Natural killer cell (primary cell): ENCODE data around the gene ZC3H10. TPM values are rescaled to one million over a fixed set of nuclear protein-coding genes. Genes with fewer than 3 reads are reported as not detected.

ENCODE experiments used
- ATAC-seq, 3 donors: fragments of 150-1000 bp in 2 of 3; fragments of 200-7000 bp in 1 of 3; cut with Tn5 transposase; 1 replicate in 1 of 3; 2 replicates in 2 of 3; pipeline ENCODE4 v1.10.0; 2021; ENCODE audit warnings: mild to moderate bottlenecking in 2 of 3, moderate library complexity in 2 of 3
- DNase-seq, 2 donors: peaks; one replicate each; pipeline versions ENCODE4 v3.0.0 to v3.0.0-alpha.2; 2013 to 2021; ENCODE audit warnings: mixed read lengths in 1 of 2
- H3K27ac ChIP-seq: one replicate; pipeline ENCODE4 v1.5.1; 2013; ENCODE audit warnings: mild to moderate bottlenecking, low read length
- H3K27me3 ChIP-seq: one replicate; pipeline ENCODE4 v1.6.1; 2013; ENCODE audit warnings: low read length; ENCODE audit not compliant: control insufficient read depth, insufficient read depth
- H3K36me3 ChIP-seq: one replicate; pipeline ENCODE4 v1.6.1; 2013; ENCODE audit warnings: low read length; ENCODE audit not compliant: control insufficient read depth, insufficient read depth
- H3K4me1 ChIP-seq: one replicate; pipeline ENCODE4 v1.6.1; 2013; ENCODE audit warnings: low read length; ENCODE audit not compliant: control insufficient read depth, insufficient read depth
- H3K4me3 ChIP-seq: one replicate; pipeline ENCODE4 v1.5.1; 2013; ENCODE audit warnings: low read length
- H3K9me3 ChIP-seq: one replicate; pipeline ENCODE4 v1.6.1; 2013; ENCODE audit warnings: low read length; ENCODE audit not compliant: control insufficient read depth, insufficient read depth
- H3K27ac Mint-ChIP-seq, 2 donors: one replicate each; pipeline ENCODE4 v1.8.0; 2022; ENCODE audit warnings: mild to moderate bottlenecking in 2 of 2, mixed read lengths in 2 of 2, moderate library complexity in 1 of 2
- H3K27me3 Mint-ChIP-seq, 2 donors: one replicate each; pipeline ENCODE4 v1.8.0; 2022; ENCODE audit warnings: low read depth in 2 of 2, mixed read lengths in 2 of 2
- H3K36me3 Mint-ChIP-seq: one replicate; pipeline ENCODE4 v1.8.0; 2022; ENCODE audit warnings: mixed read lengths
- H3K4me1 Mint-ChIP-seq, 2 donors: one replicate each; pipeline ENCODE4 v1.8.0; 2022; ENCODE audit warnings: mixed read lengths in 2 of 2
- H3K4me3 Mint-ChIP-seq: one replicate; pipeline ENCODE4 v1.8.0; 2022; ENCODE audit warnings: mild to moderate bottlenecking, moderate library complexity, mixed read lengths
- H3K9me3 Mint-ChIP-seq, 2 donors: one replicate each; pipeline ENCODE4 v1.8.0; 2022; ENCODE audit warnings: mixed read lengths in 2 of 2
- WGBS: methylation state at CpG from one replicate; pipeline ENCODE4 v1.1.7; 2013; ENCODE audit warnings: missing lambda C conversion rate; ENCODE audit not compliant: insufficient coverage; 5-methylcytosine and 5-hydroxymethylcytosine counted together
- intact Hi-C: fragments of 100-400 bp; cut with micrococcal nuclease; formaldehyde crosslinking; loops from one replicate; pipeline ENCODE4 v1.14.2; 2022
- total RNA-seq, 4 donors: library from RNA; stranded (reverse); fragments of 120-200 nt in 1 of 4; gene quantifications; one replicate each; pipeline versions ENCODE4 v1.2.3 to v1.2.4, GENCODE V29; 2013 to 2022
- TF ChIP-seq, protein P1 (sequence below): fragments of 200-600 bp; IDR thresholded peaks from one replicate; pipeline ENCODE4 v1.8.0; 2022; ENCODE audit warnings: antibody characterized with exemption

The ZC3H10 gene
- total RNA-seq, 3 donors from 2014 or later (not counting 1 experiment from before 2014, with no cell fraction given) = 12.0 to 24.3 (median 16.2) TPM

DNA sequence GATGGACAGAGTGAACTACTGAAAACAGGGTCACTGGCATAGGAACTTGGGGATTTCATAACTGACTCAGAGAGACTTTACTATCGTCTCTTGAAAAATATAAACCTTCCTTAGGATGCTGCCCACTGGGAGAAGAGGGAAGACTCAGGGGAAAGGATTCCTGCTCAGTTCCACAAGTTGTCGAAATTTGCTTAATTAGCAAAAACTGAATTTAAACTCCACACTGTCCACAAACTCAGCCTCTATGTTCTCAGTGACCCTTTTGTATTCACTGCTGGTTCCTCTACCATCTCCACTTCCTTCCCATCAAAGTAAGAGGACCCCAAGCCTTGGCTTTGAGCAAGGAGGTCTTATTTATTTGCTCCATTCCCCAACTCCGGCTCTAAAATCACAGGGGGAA, 27.2 kb downstream of the ZC3H10 start:
- 98% methylated on average over 3 of the region's 3 CpGs for WGBS
- Mint-ChIP-seq H3K36me3 (peaks cover 29% of the 10 kb centered on the region), H3K27ac (peak overlapping the region in 1 of 2 donors; percentile 36), H3K4me1 (peaks cover 0 to 8% of the 10 kb centered on the region in 2 donors), H3K9me3 (no peaks in the 10 kb centered on the region), H3K4me3 (no peak overlapping the region), H3K27me3 (no peaks in the 10 kb centered on the region)
- no peaks in the 10 kb centered on the region for H3K27me3 ChIP-seq
- no peak overlapping the region for H3K27ac ChIP-seq
- H3K4me1 ChIP-seq = peaks cover 11% of the 10 kb centered on the region
- intact Hi-C loops = no loop called here
- H3K36me3 ChIP-seq = peaks cover 46% of the 10 kb centered on the region
- TF ChIP-seq, protein P1, sequence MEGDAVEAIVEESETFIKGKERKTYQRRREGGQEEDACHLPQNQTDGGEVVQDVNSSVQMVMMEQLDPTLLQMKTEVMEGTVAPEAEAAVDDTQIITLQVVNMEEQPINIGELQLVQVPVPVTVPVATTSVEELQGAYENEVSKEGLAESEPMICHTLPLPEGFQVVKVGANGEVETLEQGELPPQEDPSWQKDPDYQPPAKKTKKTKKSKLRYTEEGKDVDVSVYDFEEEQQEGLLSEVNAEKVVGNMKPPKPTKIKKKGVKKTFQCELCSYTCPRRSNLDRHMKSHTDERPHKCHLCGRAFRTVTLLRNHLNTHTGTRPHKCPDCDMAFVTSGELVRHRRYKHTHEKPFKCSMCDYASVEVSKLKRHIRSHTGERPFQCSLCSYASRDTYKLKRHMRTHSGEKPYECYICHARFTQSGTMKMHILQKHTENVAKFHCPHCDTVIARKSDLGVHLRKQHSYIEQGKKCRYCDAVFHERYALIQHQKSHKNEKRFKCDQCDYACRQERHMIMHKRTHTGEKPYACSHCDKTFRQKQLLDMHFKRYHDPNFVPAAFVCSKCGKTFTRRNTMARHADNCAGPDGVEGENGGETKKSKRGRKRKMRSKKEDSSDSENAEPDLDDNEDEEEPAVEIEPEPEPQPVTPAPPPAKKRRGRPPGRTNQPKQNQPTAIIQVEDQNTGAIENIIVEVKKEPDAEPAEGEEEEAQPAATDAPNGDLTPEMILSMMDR = no peak
- H3K4me3 ChIP-seq = no peak overlapping the region
- ATAC-seq (no peak), DNase-seq (no peak)
- no peaks in the 10 kb centered on the region for H3K9me3 ChIP-seq

DNA sequence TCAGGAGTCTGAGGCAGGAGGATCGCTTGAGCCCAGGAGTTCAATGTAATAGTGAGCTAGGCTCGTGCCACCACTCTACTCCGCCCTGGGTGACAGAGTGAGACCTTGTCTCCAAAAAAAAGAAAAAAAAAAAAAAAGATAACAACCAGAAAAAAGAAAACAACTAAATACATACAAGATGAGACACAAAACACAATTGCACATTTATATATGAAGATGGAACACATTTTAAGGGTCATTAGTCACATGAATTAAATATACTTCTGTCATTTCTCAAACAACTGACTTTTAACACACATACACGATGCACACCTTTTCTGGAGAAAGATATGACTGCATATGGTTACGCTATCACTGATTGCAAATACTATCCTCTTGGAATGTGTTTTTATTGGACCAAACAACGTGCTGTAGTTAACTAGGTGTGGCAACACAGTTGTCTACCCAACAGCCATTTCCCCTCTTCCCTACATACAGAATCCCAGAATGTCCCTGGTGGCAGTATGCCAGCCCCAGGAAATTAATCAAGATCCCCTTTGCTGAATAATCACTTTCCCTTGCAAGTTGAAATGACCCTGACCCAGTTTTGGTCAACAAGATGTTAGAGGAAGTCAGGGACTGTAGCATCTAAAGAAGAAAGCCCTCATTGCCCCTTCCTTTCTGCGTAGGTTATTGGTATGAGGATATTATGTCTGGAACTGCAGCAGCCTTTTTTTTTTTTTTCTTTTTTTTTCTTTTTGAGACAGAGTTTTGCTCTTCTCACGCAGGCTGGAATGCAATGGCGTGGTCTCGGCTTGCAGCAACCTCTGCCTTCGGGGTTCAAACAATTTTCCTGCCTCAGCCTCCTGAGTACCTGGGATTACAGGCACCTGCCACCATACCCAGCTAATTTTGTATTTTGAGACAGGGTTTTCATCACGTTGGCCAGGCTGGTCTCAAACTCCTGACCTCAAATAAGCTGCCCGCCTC, 28.7 kb downstream of the ZC3H10 start:
- Mint-ChIP-seq H3K27me3 (no peaks in the 10 kb centered on the region), H3K36me3 (peaks cover 19% of the 10 kb centered on the region), H3K9me3 (no peaks in the 10 kb centered on the region), H3K4me1 (peaks cover 6 to 20% of the 10 kb centered on the region in 2 donors), H3K27ac (no peak overlapping the region), H3K4me3 (no peak overlapping the region)
- TF ChIP-seq, protein P1 = no peak
- no peak for ATAC-seq
- 93% methylated on average over 10 of the region's 13 CpGs for WGBS
- H3K4me3 ChIP-seq = no peak overlapping the region
- no peaks in the 10 kb centered on the region for H3K9me3 ChIP-seq
- H3K4me1 ChIP-seq = peaks cover 18% of the 10 kb centered on the region
- peaks cover 34% of the 10 kb centered on the region for H3K36me3 ChIP-seq
- no peaks in the 10 kb centered on the region for H3K27me3 ChIP-seq
- no peak overlapping the region for H3K27ac ChIP-seq
- intact Hi-C loops = no loop called here
- no peak for DNase-seq

GRCh38 chr12:56150563-56150962, 32.5 kb downstream of the ZC3H10 start:
- Histone ChIP-seq H3K36me3 (no peaks in the 10 kb centered on the region), H3K9me3 (no peaks in the 10 kb centered on the region), H3K4me1 (peaks cover 16% of the 10 kb centered on the region), H3K27ac (no peak overlapping the region), H3K27me3 (no peaks in the 10 kb centered on the region), H3K4me3 (no peak overlapping the region)
- TF ChIP-seq, protein P1 = no peak
- Mint-ChIP-seq H3K9me3 (no peaks in the 10 kb centered on the region), H3K36me3 (no peaks in the 10 kb centered on the region), H3K27ac (peak overlapping the region; percentile 94 to 99), H3K27me3 (no peaks in the 10 kb centered on the region), H3K4me3 (peak overlapping the region; percentile 56), H3K4me1 (peaks cover 8 to 28% of the 10 kb centered on the region in 2 donors)
- peak in 1 of 2 donors; percentile 42 for DNase-seq
- 0% methylated on average over 1 of the region's 3 CpGs for WGBS
- no peak for ATAC-seq
- intact Hi-C loops = loop anchor here (10.0 kb wide), 1 partner anchor 106 kb away; the partner anchor contains the start of gene RPS26
